Fibroblast of villous mesenchyme (primary cell): ENCODE measurements around the gene USP37. TPM values are rescaled to one million over a fixed set of nuclear protein-coding genes. Genes with fewer than 3 reads are reported as not detected.
A peak's percentile ranks its signal among the peaks of the same experiment; 100 is the strongest.
"Not testable (repeated sequence)": the region's sequence is repeated elsewhere in the genome, so short reads cannot be mapped to it uniquely, and the experiment has no call there.

Experiments used
- DNase-seq: peaks from one replicate; pipeline ENCODE4 v3.0.0-alpha.2; 2010; ENCODE audit warnings: low read depth
- H3K4me3 ChIP-seq: 2 replicates; pipeline ENCODE4 v1.5.1; 2011; ENCODE audit warnings: low read depth, mild to moderate bottlenecking, low read length
- total RNA-seq: library from RNA; depleted of rRNA; stranded (reverse); fragments of >200 nt; gene quantifications from 2 replicates; pipeline ENCODE4 v1.2.3, GENCODE V29; 2012
- TF ChIP-seq, protein P1 (sequence below): IDR thresholded peaks from 2 replicates; pipeline ENCODE4 v1.5.1; 2012; ENCODE audit warnings: low read depth, mild to moderate bottlenecking, low read length; ENCODE audit not compliant: insufficient read depth

The USP37 gene
- total RNA-seq, 1 donor, result 21.2 TPM

DNA sequence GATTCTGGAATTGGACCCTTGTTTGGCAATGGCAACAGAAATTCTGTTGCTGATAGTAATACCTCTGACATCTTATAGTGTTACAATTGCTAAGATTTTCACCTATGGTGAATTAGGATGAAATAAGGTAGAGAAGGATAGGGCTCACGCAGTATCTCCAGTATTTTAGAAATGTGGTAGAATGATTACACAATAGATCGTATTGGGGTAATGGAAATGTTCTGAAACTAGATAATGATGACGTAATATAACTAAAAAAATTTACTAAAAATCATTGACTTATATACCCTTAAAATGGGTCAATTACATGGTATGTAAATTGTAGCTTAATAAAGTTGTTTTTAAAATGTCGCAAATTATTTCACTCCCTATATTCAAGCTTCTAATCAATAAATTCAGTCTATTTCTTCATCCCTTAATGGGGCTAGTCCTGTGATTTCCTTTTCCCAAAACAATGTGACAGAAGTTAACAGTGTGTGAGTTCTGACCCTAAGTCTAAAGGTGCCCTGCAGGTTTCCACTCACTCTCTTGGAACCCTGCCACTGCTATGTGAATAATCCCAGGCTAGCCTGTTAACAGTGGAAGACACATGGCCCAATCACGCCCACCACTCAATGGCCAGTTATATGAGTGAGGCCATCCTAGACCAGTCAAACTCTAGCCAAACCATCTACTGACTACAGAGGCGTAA is 31.2 kb downstream of the USP37 start:
- TF ChIP-seq, protein P1, sequence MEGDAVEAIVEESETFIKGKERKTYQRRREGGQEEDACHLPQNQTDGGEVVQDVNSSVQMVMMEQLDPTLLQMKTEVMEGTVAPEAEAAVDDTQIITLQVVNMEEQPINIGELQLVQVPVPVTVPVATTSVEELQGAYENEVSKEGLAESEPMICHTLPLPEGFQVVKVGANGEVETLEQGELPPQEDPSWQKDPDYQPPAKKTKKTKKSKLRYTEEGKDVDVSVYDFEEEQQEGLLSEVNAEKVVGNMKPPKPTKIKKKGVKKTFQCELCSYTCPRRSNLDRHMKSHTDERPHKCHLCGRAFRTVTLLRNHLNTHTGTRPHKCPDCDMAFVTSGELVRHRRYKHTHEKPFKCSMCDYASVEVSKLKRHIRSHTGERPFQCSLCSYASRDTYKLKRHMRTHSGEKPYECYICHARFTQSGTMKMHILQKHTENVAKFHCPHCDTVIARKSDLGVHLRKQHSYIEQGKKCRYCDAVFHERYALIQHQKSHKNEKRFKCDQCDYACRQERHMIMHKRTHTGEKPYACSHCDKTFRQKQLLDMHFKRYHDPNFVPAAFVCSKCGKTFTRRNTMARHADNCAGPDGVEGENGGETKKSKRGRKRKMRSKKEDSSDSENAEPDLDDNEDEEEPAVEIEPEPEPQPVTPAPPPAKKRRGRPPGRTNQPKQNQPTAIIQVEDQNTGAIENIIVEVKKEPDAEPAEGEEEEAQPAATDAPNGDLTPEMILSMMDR, result no peak
- no peak for DNase-seq
- no peak overlapping the region for H3K4me3 ChIP-seq

DNA sequence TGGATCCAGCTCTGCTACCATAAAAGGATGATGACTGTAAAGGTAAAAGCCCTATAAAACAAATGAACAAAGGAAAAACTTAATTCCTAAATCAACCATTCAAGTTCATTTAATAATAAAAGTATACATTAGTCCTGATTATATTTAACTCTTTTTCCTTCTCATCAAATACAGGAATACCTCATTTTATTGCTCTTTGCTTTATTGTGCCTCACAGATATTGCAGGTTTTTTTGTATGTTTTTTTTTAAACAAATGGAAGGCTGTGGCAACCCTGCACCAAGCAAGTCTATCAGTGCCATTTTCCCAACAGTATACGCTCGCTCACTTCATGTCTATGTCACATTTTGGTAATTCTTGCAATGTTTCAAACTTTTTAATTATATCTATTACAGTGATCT is 38.2 kb downstream of the USP37 start:
- TF ChIP-seq, protein P1, result no peak
- no peak for DNase-seq
- H3K4me3 ChIP-seq, result no peak overlapping the region

DNA sequence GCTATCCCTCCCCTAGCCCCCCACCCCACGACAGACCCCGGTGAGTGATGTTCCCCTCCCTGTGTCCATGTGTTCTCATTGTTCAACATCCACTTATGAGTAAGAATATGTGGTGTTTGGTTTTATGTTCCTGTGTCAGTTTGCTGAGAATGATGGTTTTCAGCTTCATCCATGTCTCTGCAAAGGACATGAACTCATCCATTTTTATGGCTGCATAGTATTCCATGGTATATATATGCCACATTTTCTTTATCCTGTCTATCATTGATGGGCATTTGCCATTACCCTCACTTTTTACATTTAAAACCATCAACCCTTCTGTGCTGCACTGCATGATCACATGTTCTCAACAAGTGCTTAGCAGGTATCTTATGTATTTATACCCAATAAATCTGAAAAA is 39.7 kb downstream of the USP37 start:
- H3K4me3 ChIP-seq, DNase-seq: not testable (repeated sequence)

DNA sequence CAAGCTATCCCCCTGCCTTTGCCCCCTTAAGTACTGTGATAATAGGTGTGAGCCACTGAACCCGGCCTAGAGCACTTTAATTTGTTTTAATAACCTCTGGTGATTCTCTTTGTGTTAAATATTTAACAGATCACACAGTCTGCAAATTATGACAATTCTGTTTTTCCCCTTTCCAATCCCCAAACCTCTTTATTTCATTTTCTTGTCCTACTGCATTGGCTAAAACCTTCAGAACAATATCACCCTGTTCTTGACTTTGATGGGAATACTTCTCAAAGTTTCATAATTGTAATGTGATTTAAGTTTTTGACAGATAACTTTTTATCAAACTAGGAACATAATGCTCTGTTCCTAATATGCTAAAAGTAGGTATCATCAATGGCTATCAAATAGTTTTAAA is 44.5 kb downstream of the USP37 start:
- no peak overlapping the region for H3K4me3 ChIP-seq
- TF ChIP-seq, protein P1, result no peak
- no peak for DNase-seq

DNA sequence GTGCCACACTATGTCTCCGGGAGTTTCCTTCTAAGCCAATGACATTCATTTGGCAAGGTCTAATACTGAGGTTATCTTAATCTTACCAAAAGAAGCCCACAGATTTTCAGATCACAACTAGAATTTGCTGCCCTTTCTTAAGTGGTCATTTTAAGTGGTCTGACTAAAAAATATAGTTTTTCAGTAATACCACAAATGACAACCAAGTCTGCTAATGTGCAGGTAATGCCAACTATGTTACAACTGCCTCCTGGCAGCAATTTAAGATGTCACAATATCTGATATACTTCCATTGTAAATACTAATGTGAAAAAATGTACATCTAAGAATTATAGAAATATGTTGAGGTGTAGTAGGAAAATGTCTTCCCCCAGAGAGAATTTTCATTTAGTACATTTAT is 49.3 kb downstream of the USP37 start:
- DNase-seq, result no peak
- TF ChIP-seq, protein P1, result no peak
- H3K4me3 ChIP-seq, result no peak overlapping the region

DNA sequence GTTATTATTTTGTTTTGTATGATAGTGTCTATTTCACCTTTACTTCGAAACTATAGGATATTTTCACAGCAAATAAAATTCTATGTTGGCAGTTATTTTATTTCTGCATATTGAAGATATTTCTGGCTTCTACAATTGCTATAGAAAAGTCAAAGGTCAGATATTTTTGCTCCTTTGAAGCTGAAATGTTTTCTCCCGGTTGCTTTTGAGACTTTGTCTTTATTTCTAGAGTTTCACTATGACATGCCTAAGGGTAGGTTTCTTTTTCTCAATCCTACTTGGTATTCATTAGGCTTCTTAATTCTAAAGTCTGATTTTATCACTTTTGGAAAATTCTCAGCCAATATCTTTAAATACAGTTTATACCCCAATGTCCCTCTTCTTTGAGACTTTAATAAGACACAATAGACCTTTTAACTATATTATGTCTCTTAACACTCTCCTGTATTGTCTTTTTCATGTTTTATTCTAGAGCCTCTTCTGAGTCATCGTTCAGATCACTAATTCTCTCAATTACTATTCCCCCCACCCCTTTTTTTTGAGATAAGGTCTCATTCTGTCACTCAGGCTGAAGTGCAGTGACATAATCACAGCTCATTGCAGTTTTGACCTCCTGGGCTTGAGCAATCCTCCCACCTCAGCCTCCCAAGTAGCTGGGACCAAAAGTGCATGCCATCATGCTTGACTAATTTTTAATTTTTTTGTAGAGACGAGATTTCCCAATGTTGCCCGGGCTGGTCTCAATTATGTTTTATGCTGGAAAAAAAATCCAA is 50.5 kb downstream of the USP37 start:
- no peak overlapping the region for H3K4me3 ChIP-seq
- peak; percentile 5 for DNase-seq
- TF ChIP-seq, protein P1, result no peak

DNA sequence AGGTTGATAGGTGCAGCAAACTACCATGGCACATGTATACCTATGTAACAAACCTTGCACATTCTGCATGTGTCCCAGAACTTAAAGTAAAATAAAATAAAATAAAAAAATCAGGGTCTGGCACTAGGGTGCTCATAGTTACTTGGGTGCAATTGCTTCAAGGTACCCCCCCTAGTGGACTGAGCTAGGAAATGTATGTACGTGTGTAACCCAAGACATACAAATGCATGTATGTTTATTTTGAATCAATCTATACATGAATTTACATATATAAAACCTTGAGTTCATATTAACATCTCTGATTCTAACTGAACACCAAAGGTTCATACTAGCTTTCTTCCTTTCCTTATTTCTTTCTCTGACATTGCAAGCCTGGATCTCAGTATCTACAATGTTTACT is 51.5 kb downstream of the USP37 start:
- DNase-seq, result peak; percentile 19
- TF ChIP-seq, protein P1, result peak; percentile 45
- no peak overlapping the region for H3K4me3 ChIP-seq
